Mesodermal cell (in vitro differentiated cells): Measurements from ENCODE around the gene PRKAR2B.
"Not testable (repeated sequence)": the region's sequence is repeated elsewhere in the genome, so short reads cannot be mapped to it uniquely, and the experiment has no call there.

Experiments used
- H3K27ac ChIP-seq: 2 replicates; pipeline ENCODE4 v1.7.0; 2013; ENCODE audit warnings: mild to moderate bottlenecking, low read depth, low read length, moderate library complexity; ENCODE audit not compliant: severe bottlenecking
- H3K36me3 ChIP-seq: 2 replicates; pipeline ENCODE4 v1.7.1; 2013; ENCODE audit warnings: mild to moderate bottlenecking, low read length, moderate library complexity; ENCODE audit not compliant: control insufficient read depth, insufficient read depth
- H3K4me1 ChIP-seq: one replicate; pipeline ENCODE4 v1.7.1; 2013; ENCODE audit warnings: mild to moderate bottlenecking, low read length; ENCODE audit not compliant: insufficient read depth, control insufficient read depth, poor library complexity, severe bottlenecking
- H3K4me3 ChIP-seq: 2 replicates; pipeline ENCODE4 v1.7.0; 2013; ENCODE audit warnings: low read length, control low read depth, mild to moderate bottlenecking; ENCODE audit not compliant: insufficient read depth, poor library complexity, severe bottlenecking; ENCODE audit errors: extremely low read depth
- H3K9me3 ChIP-seq: 2 replicates; pipeline ENCODE4 v1.7.1; 2013; ENCODE audit warnings: mild to moderate bottlenecking, low read length, moderate library complexity; ENCODE audit not compliant: control insufficient read depth
- WGBS, 2 experiments: methylation state at CpG; one replicate each; pipeline ENCODE4 v1.1.5; 2013; ENCODE audit warnings: missing lambda C conversion rate in 2 of 2; ENCODE audit not compliant: insufficient coverage in 2 of 2; 5-methylcytosine and 5-hydroxymethylcytosine counted together

PRKAR2B gene

GRCh38 chr7:107148721-107149120 lies 104.2 kb downstream of the PRKAR2B start:
- Histone ChIP-seq H3K4me1 (peaks cover 4% of the 10 kb centered on the region), H3K27ac (no peak overlapping the region), H3K4me3 (no peak overlapping the region), H3K36me3 (no peaks in the 10 kb centered on the region), H3K9me3 (no peaks in the 10 kb centered on the region)
- 100% methylated on average over 2 of the region's 2 CpGs; no CpG with 5 or more reads in 1 of the 2 experiments for WGBS, 2 experiments

GRCh38 chr7:107149863-107150262 lies 105.4 kb downstream of the PRKAR2B start:
- H3K9me3 ChIP-seq = no peaks in the 10 kb centered on the region
- H3K27ac ChIP-seq = no peak overlapping the region
- no CpG with 5 or more reads among the region's 1 CpG for WGBS, 2 experiments
- H3K4me1 ChIP-seq = peaks cover 4% of the 10 kb centered on the region
- H3K4me3 ChIP-seq = no peak overlapping the region
- H3K36me3 ChIP-seq = no peaks in the 10 kb centered on the region

- H3K4me3 ChIP-seq = no peak overlapping the region
- H3K9me3 ChIP-seq = no peaks in the 10 kb centered on the region
- no peak overlapping the region for H3K27ac ChIP-seq
- H3K36me3 ChIP-seq = no peaks in the 10 kb centered on the region
- no CpG with 5 or more reads among the region's 4 CpGs for whole genome bisulfite sequencing, 2 experiments
- H3K4me1 ChIP-seq = peaks cover 4% of the 10 kb centered on the region
Observed at GRCh38 chr7:107150375-107151073, 106.0 kb downstream of the PRKAR2B start.

- Histone ChIP-seq H3K4me3 (no peak overlapping the region), H3K4me1 (peaks cover 3% of the 10 kb centered on the region), H3K27ac (no peak overlapping the region), H3K36me3 (no peaks in the 10 kb centered on the region), H3K9me3 (no peaks in the 10 kb centered on the region)
- 94 to 95% methylated on average over 3 to 7 of the region's 7 CpGs for WGBS, 2 experiments
Observed at GRCh38 chr7:107151538-107151937, 107.0 kb downstream of the PRKAR2B start.

- Histone ChIP-seq H3K4me1 (no peaks in the 10 kb centered on the region), H3K27ac (no peak overlapping the region), H3K36me3 (no peaks in the 10 kb centered on the region), H3K4me3 (no peak overlapping the region), H3K9me3 (no peaks in the 10 kb centered on the region)
- 38 to 65% methylated on average over 2 to 4 of the region's 4 CpGs for WGBS, 2 experiments
Observed at GRCh38 chr7:107152011-107152410, 107.5 kb downstream of the PRKAR2B start.

- WGBS, 2 experiments = 90 to 100% methylated on average over 4 to 6 of the region's 6 CpGs
- H3K4me3 ChIP-seq = no peak overlapping the region
- no peak overlapping the region for H3K27ac ChIP-seq
- no peaks in the 10 kb centered on the region for H3K9me3 ChIP-seq
- H3K4me1 ChIP-seq = no peaks in the 10 kb centered on the region
- no peaks in the 10 kb centered on the region for H3K36me3 ChIP-seq
Observed at GRCh38 chr7:107154826-107155225, 110.3 kb downstream of the PRKAR2B start.

- H3K4me3 ChIP-seq, H3K9me3 ChIP-seq, H3K36me3 ChIP-seq, H3K27ac ChIP-seq, H3K4me1 ChIP-seq: not testable (repeated sequence)
- 97 to 100% methylated on average over 2 to 3 of the region's 3 CpGs for WGBS, 2 experiments
Observed at GRCh38 chr7:107155726-107156125, 111.2 kb downstream of the PRKAR2B start.

- H3K27ac ChIP-seq = no peak overlapping the region
- no peak overlapping the region for H3K4me3 ChIP-seq
- no peaks in the 10 kb centered on the region for H3K4me1 ChIP-seq
- no peaks in the 10 kb centered on the region for H3K9me3 ChIP-seq
- 96 to 99% methylated on average over 6 to 7 of the region's 7 CpGs for WGBS, 2 experiments
- no peaks in the 10 kb centered on the region for H3K36me3 ChIP-seq
Observed at GRCh38 chr7:107157091-107157490, 112.6 kb downstream of the PRKAR2B start.

- H3K36me3 ChIP-seq = no peaks in the 10 kb centered on the region
- 58 to 73% methylated on average over 1 of the region's 2 CpGs for WGBS, 2 experiments
- H3K4me3 ChIP-seq = no peak overlapping the region
- H3K4me1 ChIP-seq = no peaks in the 10 kb centered on the region
- no peak overlapping the region for H3K27ac ChIP-seq
- H3K9me3 ChIP-seq = no peaks in the 10 kb centered on the region
Observed at GRCh38 chr7:107158028-107158427, 113.5 kb downstream of the PRKAR2B start.

GRCh38 chr7:107160389-107160788 lies 115.9 kb downstream of the PRKAR2B start:
- no peaks in the 10 kb centered on the region for H3K9me3 ChIP-seq
- no peak overlapping the region for H3K27ac ChIP-seq
- peaks cover 3% of the 10 kb centered on the region for H3K4me1 ChIP-seq
- 80 to 100% methylated on average over 1 of the region's 2 CpGs for WGBS, 2 experiments
- no peak overlapping the region for H3K4me3 ChIP-seq
- H3K36me3 ChIP-seq = no peaks in the 10 kb centered on the region

GRCh38 chr7:107161415-107161814 lies 116.9 kb downstream of the PRKAR2B start:
- Histone ChIP-seq H3K36me3 (no peaks in the 10 kb centered on the region), H3K27ac (no peak overlapping the region), H3K4me1 (peaks cover 5% of the 10 kb centered on the region), H3K9me3 (no peaks in the 10 kb centered on the region), H3K4me3 (no peak overlapping the region)
- no CpG with 5 or more reads among the region's 3 CpGs for WGBS, 2 experiments
